PC-9 (cell line): Measurements from ENCODE around the gene USP49. TPM values are rescaled to one million over a fixed set of nuclear protein-coding genes. Genes with fewer than 3 reads are reported as not detected.

Source experiments
- BruUV-seq: library from RNA; stranded (reverse); fragments of 400-500 nt; replicated peaks from 2 replicates; lab custom pipeline; 2021; lab: Mats Ljungman, UMichigan
- CTCF ChIA-PET: fragments of 300-600 bp; sonication (Branson Sonifier 250); formaldehyde crosslinking; loops from one replicate; lab custom pipeline; 2022; ENCODE audit warnings: antibody characterized with exemption; lab: Charles Lee
- POLR2A ChIA-PET: fragments of 300-600 bp; sonication (Branson Sonifier 250); formaldehyde crosslinking; loops from one replicate; lab custom pipeline; 2022; ENCODE audit warnings: antibody characterized with exemption; ENCODE audit not compliant: unreplicated experiment; lab: Charles Lee
- DNase-seq, 2 experiments: peaks; one replicate each; pipeline versions ENCODE4 v3.0.0 to v3.0.0-alpha.2; 2015 to 2022; ENCODE audit warnings: mixed read lengths in 1 of 2
- H2AFZ ChIP-seq: fragments of 200-600 bp; sonication (generic); 2 replicates; pipeline ENCODE4 v1.8.1; 2017; ENCODE audit warnings: antibody characterized with exemption
- H3F3A ChIP-seq: fragments of 200-600 bp; sonication (generic); 2 replicates; pipeline ENCODE4 v1.8.1; 2017; ENCODE audit warnings: antibody characterized with exemption, mild to moderate bottlenecking, low read depth; ENCODE audit not compliant: insufficient read depth
- H3K27ac ChIP-seq: fragments of 200-600 bp; sonication (generic); 2 replicates; pipeline ENCODE4 v1.6.1; 2016; ENCODE audit warnings: mixed run types
- H3K27me3 ChIP-seq: fragments of 200-600 bp; sonication (generic); 2 replicates; pipeline ENCODE4 v1.6.1; 2016; ENCODE audit warnings: low read depth, mixed run types; ENCODE audit not compliant: insufficient read depth
- H3K36me3 ChIP-seq: fragments of 200-600 bp; sonication (generic); 2 replicates; pipeline ENCODE4 v1.6.1; 2016; ENCODE audit warnings: low read depth, mixed run types
- H3K4me1 ChIP-seq: fragments of 200-600 bp; sonication (generic); replicated peaks from 2 replicates; pipeline ENCODE4 v1.6.1; 2016; ENCODE audit warnings: mixed run types; ENCODE audit not compliant: insufficient read depth
- H3K4me2 ChIP-seq: fragments of 200-600 bp; sonication (generic); 2 replicates; pipeline ENCODE4 v1.6.1; 2017; ENCODE audit warnings: mixed run types
- H3K4me3 ChIP-seq: fragments of 200-600 bp; sonication (generic); 2 replicates; pipeline ENCODE4 v1.6.1; 2016; ENCODE audit warnings: mixed run types
- H3K79me2 ChIP-seq: fragments of 200-600 bp; sonication (generic); 2 replicates; pipeline ENCODE4 v1.6.1; 2017; ENCODE audit warnings: low read depth, mixed run types
- H3K9me2 ChIP-seq: fragments of 200-600 bp; sonication (generic); 2 replicates; pipeline ENCODE4 v1.8.1; 2017; ENCODE audit warnings: mild to moderate bottlenecking; ENCODE audit not compliant: insufficient read depth
- H3K9me3 ChIP-seq: fragments of 200-600 bp; sonication (generic); 2 replicates; pipeline ENCODE4 v1.8.1; 2016; ENCODE audit warnings: low read depth; ENCODE audit not compliant: insufficient read depth
- H4K20me1 ChIP-seq: fragments of 200-600 bp; sonication (generic); 2 replicates; pipeline ENCODE4 v1.8.1; 2017; ENCODE audit not compliant: insufficient read depth
- EZH2 ChIP-seq: fragments of 200-600 bp; sonication (generic); IDR thresholded peaks from 2 replicates; pipeline ENCODE4 v1.8.0; 2017; ENCODE audit warnings: antibody characterized with exemption, low read depth
- intact Hi-C: fragments of 100-400 bp; cut with micrococcal nuclease; formaldehyde crosslinking; loops from one replicate; pipeline ENCODE4 v1.10.0; 2022; ENCODE audit not compliant: unreplicated experiment
- total RNA-seq: library from RNA; stranded (reverse); gene quantifications from 2 replicates; pipeline ENCODE4 v1.2.3, GENCODE V29; 2021
- TF ChIP-seq, protein P1 (sequence below): fragments of 200-600 bp; sonication (generic); conservative IDR thresholded peaks from 2 replicates; pipeline ENCODE4 v1.6.1; 2017; ENCODE audit warnings: mixed run types, antibody characterized with exemption, mild to moderate bottlenecking, moderate library complexity

Gene USP49
- total RNA-seq, 1 experiment from 2014 or later: 10.9 TPM

DNA sequence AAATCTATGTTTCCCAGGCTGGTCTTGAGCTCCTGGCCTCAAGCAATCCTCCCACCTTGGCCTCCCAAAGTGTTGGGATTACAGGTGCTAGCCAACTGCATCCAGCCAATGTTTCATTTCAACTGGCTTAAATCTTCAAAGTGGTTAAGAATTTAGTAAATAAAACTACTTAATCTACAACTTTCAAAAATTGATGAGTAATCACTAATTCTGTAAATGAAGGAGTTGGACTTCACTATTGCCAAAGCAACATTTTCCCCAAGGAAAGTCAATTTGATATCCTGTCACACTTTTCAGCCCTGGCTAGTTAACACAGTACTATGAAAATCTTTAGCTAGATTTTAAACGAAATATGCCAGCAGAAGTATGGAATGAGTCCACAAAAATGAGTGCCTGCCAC lies 103.9 kb downstream of the USP49 start:
- H3K4me2 ChIP-seq: no peak overlapping the region
- H3K27me3 ChIP-seq: no peaks in the 10 kb centered on the region
- intact Hi-C loops: no loop called here
- no peak overlapping the region for H3K4me3 ChIP-seq
- peaks cover 37% of the 10 kb centered on the region for H3K79me2 ChIP-seq
- H3F3A ChIP-seq: peaks cover 44% of the 10 kb centered on the region
- ChIA-PET POLR2A (interaction anchor here (0.5 kb wide), 1 partner anchor 384 kb away, joined by 14 read pairs; no protein-coding TSS in a partner anchor), CTCF (interaction anchor here (1.1 kb wide), 1 partner anchor 250 kb away, joined by 3 read pairs; no protein-coding TSS in a partner anchor)
- H2AFZ ChIP-seq: no peak overlapping the region
- BruUV-seq: no TSS peak
- H3K9me2 ChIP-seq: no peaks in the 10 kb centered on the region
- H3K36me3 ChIP-seq: peaks cover 28% of the 10 kb centered on the region
- H3K27ac ChIP-seq: no peak overlapping the region
- no peak for DNase-seq
- peaks cover 14% of the 10 kb centered on the region for H3K4me1 ChIP-seq
- H4K20me1 ChIP-seq: no peaks in the 10 kb centered on the region; the same call in 1 of the 2 replicates
- TF ChIP-seq, protein P1, sequence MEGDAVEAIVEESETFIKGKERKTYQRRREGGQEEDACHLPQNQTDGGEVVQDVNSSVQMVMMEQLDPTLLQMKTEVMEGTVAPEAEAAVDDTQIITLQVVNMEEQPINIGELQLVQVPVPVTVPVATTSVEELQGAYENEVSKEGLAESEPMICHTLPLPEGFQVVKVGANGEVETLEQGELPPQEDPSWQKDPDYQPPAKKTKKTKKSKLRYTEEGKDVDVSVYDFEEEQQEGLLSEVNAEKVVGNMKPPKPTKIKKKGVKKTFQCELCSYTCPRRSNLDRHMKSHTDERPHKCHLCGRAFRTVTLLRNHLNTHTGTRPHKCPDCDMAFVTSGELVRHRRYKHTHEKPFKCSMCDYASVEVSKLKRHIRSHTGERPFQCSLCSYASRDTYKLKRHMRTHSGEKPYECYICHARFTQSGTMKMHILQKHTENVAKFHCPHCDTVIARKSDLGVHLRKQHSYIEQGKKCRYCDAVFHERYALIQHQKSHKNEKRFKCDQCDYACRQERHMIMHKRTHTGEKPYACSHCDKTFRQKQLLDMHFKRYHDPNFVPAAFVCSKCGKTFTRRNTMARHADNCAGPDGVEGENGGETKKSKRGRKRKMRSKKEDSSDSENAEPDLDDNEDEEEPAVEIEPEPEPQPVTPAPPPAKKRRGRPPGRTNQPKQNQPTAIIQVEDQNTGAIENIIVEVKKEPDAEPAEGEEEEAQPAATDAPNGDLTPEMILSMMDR: no peak
- no peak for TF ChIP-seq EZH2
- no peaks in the 10 kb centered on the region for H3K9me3 ChIP-seq

DNA sequence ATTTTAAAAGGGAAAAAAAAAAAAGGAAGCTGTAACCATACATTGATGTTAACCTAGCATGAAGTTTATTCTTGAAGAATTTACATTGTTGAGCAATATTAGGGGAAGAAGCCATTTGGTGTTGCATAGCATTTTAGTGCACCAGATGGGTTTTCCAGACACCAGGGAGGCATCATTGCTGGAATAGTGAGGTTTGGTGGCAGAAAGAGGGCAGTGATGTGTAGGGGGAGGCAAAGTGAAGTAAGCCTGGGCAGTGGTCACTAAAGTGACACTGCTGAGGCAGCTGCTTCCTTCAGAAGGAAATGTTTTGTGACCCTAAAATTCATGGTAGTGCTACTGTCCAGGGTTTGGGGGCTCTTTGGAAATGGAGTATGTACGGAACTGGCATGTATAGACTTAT lies 105.1 kb downstream of the USP49 start:
- Histone ChIP-seq H3K27me3 (no peaks in the 10 kb centered on the region), H4K20me1 (no peaks in the 10 kb centered on the region; the same call in 1 of the 2 replicates), H3K79me2 (peaks cover 37% of the 10 kb centered on the region), H3K4me1 (peaks cover 26% of the 10 kb centered on the region), H3K27ac (no peak overlapping the region), H3F3A (peaks cover 47% of the 10 kb centered on the region), H2AFZ (no peak overlapping the region), H3K4me2 (no peak overlapping the region), H3K36me3 (peaks cover 28% of the 10 kb centered on the region), H3K4me3 (no peak overlapping the region), H3K9me3 (no peaks in the 10 kb centered on the region), H3K9me2 (no peaks in the 10 kb centered on the region)
- no peak for TF ChIP-seq EZH2
- TF ChIP-seq, protein P1: no peak
- ChIA-PET POLR2A (interaction anchor here (0.6 to 0.8 kb wide), 4 partner anchors 25 to 1103 kb away, joined by 3 to 5 read pairs (median 5); no protein-coding TSS in a partner anchor), CTCF (no interaction called here)
- no TSS peak for BruUV-seq
- intact Hi-C loops: no loop called here
- no peak for DNase-seq

DNA sequence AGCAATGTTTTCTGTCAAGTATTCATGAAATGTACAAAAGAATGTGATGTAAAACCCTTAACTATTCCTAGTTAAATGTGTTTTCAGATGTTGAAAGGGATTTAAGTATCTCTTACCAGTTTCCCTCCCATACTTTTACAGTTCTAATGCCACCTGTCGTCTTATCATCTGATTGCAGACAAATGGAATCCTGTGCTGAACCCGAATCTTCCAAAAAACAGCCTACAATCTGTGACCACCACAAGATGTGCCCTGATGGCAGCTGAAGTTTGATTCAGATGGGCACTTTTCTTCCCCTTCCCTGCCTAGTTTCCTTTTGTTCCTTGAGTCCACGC lies 105.8 kb downstream of the USP49 start:
- Histone ChIP-seq H3K27me3 (no peaks in the 10 kb centered on the region), H3K36me3 (peaks cover 28% of the 10 kb centered on the region), H4K20me1 (no peaks in the 10 kb centered on the region; the same call in 1 of the 2 replicates), H3K27ac (peak overlapping the region; percentile 1; the same call in 1 of the 2 replicates), H3K9me3 (no peaks in the 10 kb centered on the region), H3K4me3 (peak overlapping the region; percentile 100; the same call in 1 of the 2 replicates), H2AFZ (no peak overlapping the region), H3K79me2 (peaks cover 37% of the 10 kb centered on the region), H3K4me2 (peak overlapping the region; percentile 90; the same call in 1 of the 2 replicates), H3F3A (peaks cover 51% of the 10 kb centered on the region), H3K9me2 (no peaks in the 10 kb centered on the region), H3K4me1 (peaks cover 32% of the 10 kb centered on the region)
- DNase-seq: no peak
- intact Hi-C loops: loop anchor here (10.0 kb wide), 1 partner anchor 935 kb away; the partner anchor contains the start of gene PRPH2
- no TSS peak for BruUV-seq
- CTCF ChIA-PET: no interaction called here
- POLR2A ChIA-PET: interaction anchor here (0.6 kb wide), 1 partner anchor 242 kb away, joined by 5 read pairs; no protein-coding TSS in a partner anchor
- TF ChIP-seq, protein P1: no peak
- no peak for TF ChIP-seq EZH2
